Activated naive CD8-positive, alpha-beta T cell treated with anti-CD3 and anti-CD28 coated beads for 36 hours (primary cell): Measurements from ENCODE around the gene SLK. TPM values are rescaled to one million over a fixed set of nuclear protein-coding genes. Genes with fewer than 3 reads are reported as not detected.

ENCODE experiments used
- DNase-seq: peaks from one replicate; pipeline ENCODE4 v3.0.0; 2021
- H3K27ac Mint-ChIP-seq: one replicate; pipeline ENCODE4 v1.8.0; 2022; ENCODE audit warnings: mild to moderate bottlenecking, moderate library complexity, mixed read lengths
- H3K27me3 Mint-ChIP-seq: one replicate; pipeline ENCODE4 v1.8.0; 2022; ENCODE audit warnings: mild to moderate bottlenecking, mixed read lengths
- H3K36me3 Mint-ChIP-seq: one replicate; pipeline ENCODE4 v1.8.0; 2021; ENCODE audit warnings: mild to moderate bottlenecking, mixed read lengths
- H3K4me1 Mint-ChIP-seq: one replicate; pipeline ENCODE4 v1.8.0; 2021; ENCODE audit warnings: mixed read lengths
- H3K4me3 Mint-ChIP-seq: one replicate; pipeline ENCODE4 v1.8.0; 2022; ENCODE audit warnings: mild to moderate bottlenecking, moderate library complexity, mixed read lengths
- H3K9me3 Mint-ChIP-seq: one replicate; pipeline ENCODE4 v1.8.0; 2022; ENCODE audit warnings: mixed read lengths
- total RNA-seq, 2 experiments: library from RNA; stranded (reverse); gene quantifications; one replicate each; pipeline ENCODE4 v1.2.3, GENCODE V29; 2021

SLK gene
- total RNA-seq, 2 experiments from 2014 or later, result 20.4 to 22.6 TPM

GRCh38 chr10:103991393-103992128, 24.6 kb downstream of the SLK start:
- Mint-ChIP-seq H3K36me3 (peaks cover 10% of the 10 kb centered on the region), H3K4me3 (no peak overlapping the region), H3K27me3 (no peaks in the 10 kb centered on the region), H3K4me1 (peaks cover 33% of the 10 kb centered on the region), H3K9me3 (no peaks in the 10 kb centered on the region), H3K27ac (no peak overlapping the region)
- DNase-seq, result no peak

DNA sequence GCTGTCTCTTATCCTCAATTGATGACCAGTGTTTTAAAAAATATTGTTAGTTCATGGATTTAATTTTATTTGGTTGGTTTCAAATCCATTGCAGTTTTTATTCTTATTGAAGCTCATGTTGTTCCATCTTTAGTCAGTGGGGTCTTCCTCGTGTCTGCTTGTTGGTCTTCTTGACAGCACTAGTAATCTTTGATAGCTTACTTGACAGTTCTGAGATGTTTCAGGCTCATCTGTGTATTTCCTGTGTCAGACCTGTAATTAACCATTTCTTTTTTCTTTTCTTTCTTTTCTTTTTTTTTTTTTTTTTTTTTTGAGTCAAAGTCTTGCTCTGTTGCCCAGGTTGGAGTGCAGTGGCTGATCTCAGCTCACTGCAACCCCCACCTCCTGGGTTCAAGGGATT, 28.2 kb downstream of the SLK start:
- Mint-ChIP-seq H3K4me1 (peaks cover 20% of the 10 kb centered on the region), H3K4me3 (no peak overlapping the region), H3K27me3 (no peaks in the 10 kb centered on the region), H3K9me3 (no peaks in the 10 kb centered on the region), H3K27ac (no peak overlapping the region), H3K36me3 (peaks cover 18% of the 10 kb centered on the region)
- no peak for DNase-seq

DNA sequence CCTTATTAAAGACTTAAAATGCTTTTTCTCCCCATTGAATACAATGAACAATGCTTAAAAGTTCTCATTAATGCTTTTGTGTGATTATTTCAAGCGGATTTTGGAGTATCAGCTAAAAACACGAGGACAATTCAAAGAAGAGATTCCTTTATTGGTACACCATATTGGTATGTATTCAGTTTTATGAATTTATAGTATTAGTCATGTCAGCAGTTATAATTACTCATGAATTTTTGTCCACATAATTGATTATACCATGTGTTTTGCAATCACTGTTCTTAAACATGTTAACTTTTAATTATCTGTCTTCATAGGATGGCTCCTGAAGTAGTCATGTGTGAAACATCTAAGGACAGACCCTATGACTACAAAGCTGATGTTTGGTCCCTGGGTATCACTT, 31.9 kb downstream of the SLK start:
- Mint-ChIP-seq H3K9me3 (no peaks in the 10 kb centered on the region), H3K4me1 (peaks cover 15% of the 10 kb centered on the region)

GRCh38 chr10:104002911-104003310, 36.0 kb downstream of the SLK start:
- Mint-ChIP-seq H3K27ac (no peak overlapping the region), H3K4me3 (no peak overlapping the region), H3K9me3 (no peaks in the 10 kb centered on the region)

More for the DNA sequence above, 31.9 kb downstream of the SLK start:
- H3K4me3 Mint-ChIP-seq, result no peak overlapping the region
- DNase-seq, result no peak
- H3K36me3 Mint-ChIP-seq, result peaks cover 22% of the 10 kb centered on the region
- H3K27me3 Mint-ChIP-seq, result no peaks in the 10 kb centered on the region
- no peak overlapping the region for H3K27ac Mint-ChIP-seq

DNA sequence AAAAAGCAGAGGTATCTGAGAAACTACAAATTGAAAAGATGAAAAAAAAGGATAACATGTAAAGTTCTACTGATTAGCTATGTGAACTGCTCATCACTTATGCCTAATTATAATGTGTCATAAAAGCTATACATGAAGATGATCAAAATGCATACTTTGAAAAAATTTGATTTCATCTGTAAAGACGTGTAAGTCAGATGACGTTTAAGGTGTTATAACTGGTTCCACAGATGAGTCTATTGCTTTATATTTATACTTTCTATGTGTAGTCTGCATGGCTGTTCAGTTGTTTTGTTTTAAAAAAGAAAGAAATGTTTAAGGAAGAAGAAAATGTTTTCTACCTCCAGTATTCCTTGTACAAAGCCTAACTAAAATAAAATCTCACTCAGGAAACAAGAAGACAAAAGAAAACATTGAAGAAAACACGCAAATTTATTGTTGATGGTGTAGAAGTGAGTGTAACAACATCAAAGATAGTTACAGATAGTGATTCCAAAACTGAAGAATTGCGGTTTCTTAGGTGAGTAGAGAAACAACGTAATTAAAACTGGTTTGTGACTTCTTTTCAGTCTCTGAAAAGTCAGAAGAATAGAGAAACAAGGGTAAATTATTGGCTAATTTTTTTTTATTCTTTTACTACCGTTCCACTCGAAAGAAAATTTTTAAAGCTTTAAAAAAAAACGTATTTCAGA, 38.4 kb downstream of the SLK start:
- no peak for DNase-seq
- Mint-ChIP-seq H3K27ac (no peak overlapping the region), H3K4me3 (no peak overlapping the region), H3K4me1 (no peaks in the 10 kb centered on the region), H3K36me3 (peaks cover 11% of the 10 kb centered on the region), H3K9me3 (no peaks in the 10 kb centered on the region), H3K27me3 (no peaks in the 10 kb centered on the region)

More at GRCh38 chr10:104002911-104003310, 36.0 kb downstream of the SLK start:
- Mint-ChIP-seq H3K4me1 (no peaks in the 10 kb centered on the region), H3K27me3 (no peaks in the 10 kb centered on the region), H3K36me3 (peaks cover 10% of the 10 kb centered on the region)
- DNase-seq, result no peak

GRCh38 chr10:104011904-104012303, 45.0 kb downstream of the SLK start:
- Mint-ChIP-seq H3K27me3 (no peaks in the 10 kb centered on the region), H3K4me3 (no peak overlapping the region), H3K27ac (no peak overlapping the region), H3K36me3 (peaks cover 12% of the 10 kb centered on the region), H3K9me3 (no peaks in the 10 kb centered on the region), H3K4me1 (peaks cover 3% of the 10 kb centered on the region)
- no peak for DNase-seq

- no peak overlapping the region for H3K4me3 Mint-ChIP-seq
- no peaks in the 10 kb centered on the region for H3K27me3 Mint-ChIP-seq
- no peak for DNase-seq
- peaks cover 3% of the 10 kb centered on the region for H3K4me1 Mint-ChIP-seq
- H3K9me3 Mint-ChIP-seq, result no peaks in the 10 kb centered on the region
- H3K27ac Mint-ChIP-seq, result no peak overlapping the region
- H3K36me3 Mint-ChIP-seq, result peaks cover 7% of the 10 kb centered on the region
Observed at GRCh38 chr10:104013489-104013888, 46.5 kb downstream of the SLK start.

DNA sequence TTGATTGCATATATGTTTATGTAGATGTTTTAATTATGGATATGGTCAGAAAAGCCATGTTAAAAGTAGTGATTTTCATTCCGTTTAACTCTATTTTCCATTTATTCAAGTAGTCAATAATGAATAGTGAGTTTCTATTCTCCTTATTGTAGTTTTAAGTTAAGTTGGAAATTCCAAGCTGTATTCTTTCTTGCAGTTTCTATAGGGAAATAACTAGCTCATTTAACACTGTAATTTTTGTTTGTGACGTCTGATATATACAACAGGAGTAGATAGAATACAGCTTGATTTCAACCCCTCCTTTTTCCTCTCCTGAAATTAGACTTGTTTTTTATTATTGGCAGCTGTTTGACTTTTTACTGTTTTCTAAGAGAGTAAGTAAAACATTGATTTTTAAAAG, 47.2 kb downstream of the SLK start:
- Mint-ChIP-seq H3K36me3 (peaks cover 7% of the 10 kb centered on the region), H3K9me3 (no peaks in the 10 kb centered on the region), H3K4me1 (peaks cover 3% of the 10 kb centered on the region), H3K27ac (no peak overlapping the region), H3K4me3 (no peak overlapping the region), H3K27me3 (no peaks in the 10 kb centered on the region)
- no peak for DNase-seq

GRCh38 chr10:104016661-104017060, 49.7 kb downstream of the SLK start:
- Mint-ChIP-seq H3K9me3 (no peaks in the 10 kb centered on the region), H3K27ac (no peak overlapping the region), H3K27me3 (no peaks in the 10 kb centered on the region), H3K4me3 (no peak overlapping the region), H3K36me3 (peaks cover 8% of the 10 kb centered on the region), H3K4me1 (peaks cover 6% of the 10 kb centered on the region)
- no peak for DNase-seq

DNA sequence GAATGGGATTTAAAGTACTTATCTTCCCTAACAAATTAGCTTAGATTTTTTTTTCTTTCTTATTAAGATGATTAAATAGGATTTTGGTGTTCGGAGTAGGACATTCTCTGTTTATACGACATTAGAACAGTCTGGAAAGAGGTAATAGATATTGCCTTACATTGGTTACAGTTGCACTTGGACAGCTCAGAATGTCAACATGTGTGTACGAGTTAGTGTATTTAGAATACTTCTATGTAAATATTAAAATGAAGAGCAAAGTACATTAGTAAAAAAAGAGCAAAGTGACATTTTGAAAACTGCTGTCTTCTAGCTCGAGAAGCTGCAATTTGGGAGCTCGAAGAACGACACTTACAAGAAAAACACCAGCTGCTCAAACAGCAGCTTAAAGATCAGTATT, 51.5 kb downstream of the SLK start:
- Mint-ChIP-seq H3K36me3 (peaks cover 10% of the 10 kb centered on the region), H3K27ac (no peak overlapping the region), H3K4me3 (no peak overlapping the region), H3K27me3 (no peaks in the 10 kb centered on the region), H3K4me1 (peaks cover 6% of the 10 kb centered on the region), H3K9me3 (no peaks in the 10 kb centered on the region)
- no peak for DNase-seq

DNA sequence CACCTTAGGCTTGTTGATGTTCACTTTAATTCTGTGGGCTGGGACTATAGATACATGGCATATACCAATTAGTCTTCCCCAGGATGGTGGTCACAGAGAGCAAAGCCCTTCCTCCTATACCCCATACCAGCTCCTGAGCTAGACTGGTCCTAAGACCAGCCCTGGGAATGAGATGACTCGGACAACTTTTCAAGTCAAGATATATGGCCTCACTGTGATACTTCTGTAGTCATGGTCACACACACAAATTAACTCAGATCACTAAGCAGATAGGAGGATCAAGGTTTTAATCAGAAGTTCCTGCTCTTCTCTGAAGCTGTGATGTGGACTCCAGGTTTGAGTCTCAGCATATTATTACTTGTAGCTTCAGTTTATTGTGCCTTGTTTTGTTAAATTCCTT, 53.1 kb downstream of the SLK start:
- Mint-ChIP-seq H3K4me1 (peaks cover 3% of the 10 kb centered on the region), H3K4me3 (no peak overlapping the region), H3K27me3 (no peaks in the 10 kb centered on the region), H3K36me3 (peaks cover 6% of the 10 kb centered on the region), H3K9me3 (no peaks in the 10 kb centered on the region), H3K27ac (no peak overlapping the region)
- no peak for DNase-seq

DNA sequence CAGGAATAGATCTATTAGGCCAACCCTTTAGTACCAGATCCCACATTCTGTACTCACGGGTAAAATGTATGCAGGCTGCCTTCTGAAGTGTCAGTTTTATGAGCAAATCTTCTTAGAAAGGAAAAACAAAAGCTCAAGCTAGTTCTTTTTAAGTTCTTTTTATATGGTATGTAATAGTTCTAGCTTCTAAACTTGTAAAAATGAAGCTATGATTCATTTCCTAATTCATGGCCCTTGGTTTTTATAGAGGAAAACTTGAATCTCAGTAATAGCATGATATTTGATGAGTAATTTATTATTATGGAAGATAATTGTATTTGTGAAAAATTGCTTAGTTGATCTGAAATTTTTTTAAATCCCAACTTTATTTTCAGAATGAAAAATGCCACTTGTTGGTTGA, 54.3 kb downstream of the SLK start:
- no peak for DNase-seq
- Mint-ChIP-seq H3K36me3 (peaks cover 6% of the 10 kb centered on the region), H3K4me1 (peaks cover 3% of the 10 kb centered on the region), H3K4me3 (no peak overlapping the region), H3K27ac (no peak overlapping the region), H3K9me3 (no peaks in the 10 kb centered on the region), H3K27me3 (no peaks in the 10 kb centered on the region)

GRCh38 chr10:104022026-104022425, 55.1 kb downstream of the SLK start:
- H3K4me1 Mint-ChIP-seq, result peaks cover 3% of the 10 kb centered on the region
- H3K36me3 Mint-ChIP-seq, result peaks cover 6% of the 10 kb centered on the region
- no peaks in the 10 kb centered on the region for H3K27me3 Mint-ChIP-seq
- DNase-seq, result no peak
- no peaks in the 10 kb centered on the region for H3K9me3 Mint-ChIP-seq
- H3K4me3 Mint-ChIP-seq, result no peak overlapping the region
- H3K27ac Mint-ChIP-seq, result no peak overlapping the region

DNA sequence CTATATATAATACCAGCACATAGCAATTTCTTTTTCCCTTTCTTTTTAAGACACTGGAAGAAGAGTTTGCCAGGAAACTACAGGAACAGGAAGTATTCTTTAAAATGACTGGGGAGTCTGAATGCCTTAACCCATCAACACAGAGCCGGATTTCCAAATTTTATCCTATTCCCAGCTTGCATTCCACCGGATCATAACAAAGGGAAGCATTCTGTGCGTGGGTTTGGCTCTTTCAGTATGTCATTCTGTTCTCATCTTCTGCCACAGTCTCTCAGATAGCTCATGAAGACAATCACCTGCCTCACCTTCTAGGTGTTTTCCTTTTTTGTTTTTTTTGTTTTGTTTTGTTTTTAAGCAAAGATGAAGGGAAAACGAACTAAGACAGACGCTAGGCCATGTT, 58.6 kb downstream of the SLK start:
- Mint-ChIP-seq H3K9me3 (no peaks in the 10 kb centered on the region), H3K4me1 (peaks cover 2% of the 10 kb centered on the region), H3K27ac (no peak overlapping the region), H3K27me3 (no peaks in the 10 kb centered on the region), H3K36me3 (peaks cover 6% of the 10 kb centered on the region), H3K4me3 (no peak overlapping the region)
- no peak for DNase-seq

DNA sequence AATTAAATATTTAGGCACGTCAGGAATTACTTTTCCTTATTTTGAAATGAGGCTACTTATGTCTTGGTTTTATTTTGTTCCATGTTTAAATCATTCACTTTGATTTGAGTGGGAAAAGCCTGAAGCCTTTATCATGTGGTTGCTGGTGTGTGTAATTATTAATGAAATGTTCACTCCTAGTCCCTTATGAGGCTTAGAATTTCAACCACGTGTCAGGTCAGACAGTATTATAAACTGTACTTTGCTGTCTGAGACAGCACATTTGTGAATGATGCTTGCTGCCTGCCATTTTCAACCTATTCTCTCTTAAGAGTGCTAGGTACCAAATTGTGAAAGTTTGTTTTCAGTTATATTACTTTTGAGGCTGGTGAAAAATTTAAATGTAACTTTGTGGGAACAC, 59.8 kb downstream of the SLK start:
- Mint-ChIP-seq H3K27ac (no peak overlapping the region), H3K4me3 (no peak overlapping the region), H3K36me3 (peaks cover 4% of the 10 kb centered on the region), H3K4me1 (no peaks in the 10 kb centered on the region), H3K9me3 (no peaks in the 10 kb centered on the region), H3K27me3 (no peaks in the 10 kb centered on the region)
- DNase-seq, result no peak

GRCh38 chr10:104028146-104028545, 61.2 kb downstream of the SLK start:
- H3K27me3 Mint-ChIP-seq, result no peaks in the 10 kb centered on the region
- H3K36me3 Mint-ChIP-seq, result no peaks in the 10 kb centered on the region
- H3K9me3 Mint-ChIP-seq, result no peaks in the 10 kb centered on the region
- H3K4me1 Mint-ChIP-seq, result no peaks in the 10 kb centered on the region
- H3K27ac Mint-ChIP-seq, result no peak overlapping the region
- no peak for DNase-seq
- no peak overlapping the region for H3K4me3 Mint-ChIP-seq
